Breast epithelium (tissue), 4 donors: Measurements from ENCODE around the gene RPS21. TPM values are rescaled to one million over a fixed set of nuclear protein-coding genes. Genes with fewer than 3 reads are reported as not detected.

Experiments
- DNase-seq, 2 donors: peaks; one replicate each; pipeline ENCODE4 v3.0.0-alpha.2; 2019; ENCODE audit warnings: low spot score in 2 of 2
- H3K27ac ChIP-seq, 2 donors: fragments of 200-600 bp; sonication (generic) in 1 of 2; one replicate each; pipeline ENCODE4 v1.5.1; 2016 to 2019; ENCODE audit warnings: mild to moderate bottlenecking in 1 of 2
- H3K27me3 ChIP-seq, 2 donors: fragments of 200-600 bp; sonication (generic) in 1 of 2; one replicate each; pipeline versions ENCODE4 v1.5.1 to v1.6.0; 2017 to 2019; ENCODE audit warnings: control low read depth in 1 of 2, mild to moderate bottlenecking in 1 of 2
- H3K36me3 ChIP-seq: fragments of 200-600 bp; one replicate; pipeline ENCODE4 v1.5.1; 2019
- H3K4me1 ChIP-seq, 2 donors: fragments of 200-600 bp; sonication (generic); one replicate each; pipeline ENCODE4 v1.5.1; 2016 to 2019; ENCODE audit warnings: control low read depth in 1 of 2
- H3K4me3 ChIP-seq, 3 donors: fragments of 200-600 bp; sonication (generic); 1 replicate in 2 of 3; 2 replicates in 1 of 3; pipeline ENCODE4 v1.5.1; 2016 to 2019; ENCODE audit warnings: mild to moderate bottlenecking in 3 of 3, moderate library complexity in 2 of 3
- H3K9me3 ChIP-seq, 2 donors: fragments of 200-600 bp; sonication (generic) in 1 of 2; one replicate each; pipeline ENCODE4 v1.5.1; 2016 to 2019; ENCODE audit warnings: control low read depth in 1 of 2
- CTCF ChIP-seq, 3 donors: fragments of 450-650 bp; IDR thresholded peaks; one replicate each; pipeline ENCODE4 v1.5.1; 2016 to 2017; ENCODE audit warnings: antibody characterized with exemption in 3 of 3, mild to moderate bottlenecking in 3 of 3, moderate library complexity in 3 of 3
- POLR2A ChIP-seq: fragments of 450-650 bp; IDR thresholded peaks from one replicate; pipeline ENCODE4 v1.6.1; 2016; ENCODE audit warnings: antibody characterized with exemption, mild to moderate bottlenecking, moderate library complexity
- POLR2AphosphoS5 ChIP-seq, 3 donors: sonication (generic); formaldehyde crosslinking; IDR thresholded peaks; one replicate each; pipeline ENCODE4 v1.6.1; 2017; ENCODE audit warnings: antibody characterized with exemption in 3 of 3
- intact Hi-C: fragments of 100-400 bp; cut with DNase I; formaldehyde crosslinking; loops from one replicate; pipeline ENCODE4 v1.15.1; 2023; ENCODE audit warnings: low total_unique reads
- total RNA-seq, 3 donors: library from RNA; depleted of rRNA; stranded (reverse); fragments of >200 nt; gene quantifications; one replicate each; pipeline ENCODE4 v1.1.0, GENCODE V29; 2016

RPS21 gene
- total RNA-seq, 3 donors from 2014 or later = 1,723 to 3,116 (median 2,974) TPM

GRCh38 chr20:62417981-62418708 lies 31.2 kb downstream of the RPS21 start:
- no peak for DNase-seq
- TF ChIP-seq POLR2A (no peak), POLR2AphosphoS5 (IDR thresholded peaks at IDR 0.05) (no peak), CTCF (IDR thresholded peaks at IDR 0.05) (no peak)
- peaks cover 0 to 9% of the 10 kb centered on the region in 2 donors for H3K27me3 ChIP-seq
- no peak overlapping the region for H3K27ac ChIP-seq
- no peaks in the 10 kb centered on the region for H3K36me3 ChIP-seq
- H3K4me1 ChIP-seq = no peaks in the 10 kb centered on the region
- intact Hi-C loops = no loop called here
- H3K4me3 ChIP-seq = no peak overlapping the region
- H3K9me3 ChIP-seq = no peaks in the 10 kb centered on the region

- H3K27me3 ChIP-seq = peaks cover 0 to 15% of the 10 kb centered on the region in 2 donors
- no peak for TF ChIP-seq CTCF (IDR thresholded peaks at IDR 0.05)
- TF ChIP-seq POLR2A = no peak
- no peak for TF ChIP-seq POLR2AphosphoS5 (IDR thresholded peaks at IDR 0.05)
- H3K4me3 ChIP-seq = no peak overlapping the region
- no peaks in the 10 kb centered on the region for H3K36me3 ChIP-seq
- no peak for DNase-seq
- H3K4me1 ChIP-seq = no peaks in the 10 kb centered on the region
- intact Hi-C loops = no loop called here
- no peaks in the 10 kb centered on the region for H3K9me3 ChIP-seq
- no peak overlapping the region for H3K27ac ChIP-seq
These were observed 32.0 kb downstream of the RPS21 start for GRCh38 chr20:62418709-62419487.

GRCh38 chr20:62419759-62420158 lies 32.9 kb downstream of the RPS21 start:
- TF ChIP-seq CTCF (IDR thresholded peaks at IDR 0.05) (no peak), POLR2AphosphoS5 (IDR thresholded peaks at IDR 0.05) (no peak), POLR2A (no peak)
- intact Hi-C loops = no loop called here
- no peak for DNase-seq
- peaks cover 0 to 22% of the 10 kb centered on the region in 2 donors for H3K27me3 ChIP-seq
- H3K27ac ChIP-seq = no peak overlapping the region
- no peaks in the 10 kb centered on the region for H3K36me3 ChIP-seq
- H3K4me3 ChIP-seq = no peak overlapping the region
- H3K4me1 ChIP-seq = no peaks in the 10 kb centered on the region
- no peaks in the 10 kb centered on the region for H3K9me3 ChIP-seq

GRCh38 chr20:62420846-62421715 lies 34.2 kb downstream of the RPS21 start:
- Histone ChIP-seq H3K27me3 (peaks cover 0 to 18% of the 10 kb centered on the region in 2 donors), H3K4me1 (no peaks in the 10 kb centered on the region), H3K36me3 (no peaks in the 10 kb centered on the region), H3K9me3 (no peaks in the 10 kb centered on the region), H3K4me3 (no peak overlapping the region), H3K27ac (no peak overlapping the region)
- intact Hi-C loops = no loop called here
- TF ChIP-seq CTCF (IDR thresholded peaks at IDR 0.05) (no peak), POLR2A (no peak), POLR2AphosphoS5 (IDR thresholded peaks at IDR 0.05) (no peak)
- DNase-seq = no peak
